Activated CD4-positive, alpha-beta T cell treated with anti-CD3 and anti-CD28 coated beads for 36 hours (primary cell): ENCODE measurements around the gene SLC2A3. TPM values are rescaled to one million over a fixed set of nuclear protein-coding genes. Genes with fewer than 3 reads are reported as not detected.
"Not testable (repeated sequence)": the region's sequence is repeated elsewhere in the genome, so short reads cannot be mapped to it uniquely, and the experiment has no call there.

Experiments
- ATAC-seq: fragments of 200-7000 bp; cut with Tn5 transposase; one replicate; pipeline ENCODE4 v1.10.0; 2021; ENCODE audit warnings: mild to moderate bottlenecking, moderate library complexity
- CTCF ChIA-PET: fragments of 350-600 bp; sonication (Branson Sonifier 250); formaldehyde crosslinking; loops from one replicate; lab custom pipeline; 2021; ENCODE audit warnings: antibody characterized with exemption; lab: Charles Lee
- POLR2A ChIA-PET: fragments of 350-600 bp; sonication (Branson Sonifier 250); formaldehyde crosslinking; loops from one replicate; lab custom pipeline; 2021; ENCODE audit warnings: antibody characterized with exemption, inconsistent platforms; lab: Charles Lee
- DNase-seq: peaks from one replicate; pipeline ENCODE4 v3.0.0-alpha.2; 2020
- H3K27ac Mint-ChIP-seq: one replicate; pipeline ENCODE4 v1.8.0; 2021; ENCODE audit warnings: mixed read lengths
- H3K27me3 Mint-ChIP-seq: one replicate; pipeline ENCODE4 v1.8.0; 2021; ENCODE audit warnings: mixed read lengths
- H3K36me3 Mint-ChIP-seq: one replicate; pipeline ENCODE4 v1.8.0; 2021; ENCODE audit warnings: low read depth, mixed read lengths
- H3K4me1 Mint-ChIP-seq: one replicate; pipeline ENCODE4 v1.8.0; 2021; ENCODE audit warnings: mixed read lengths
- H3K4me3 Mint-ChIP-seq: one replicate; pipeline ENCODE4 v1.8.0; 2021; ENCODE audit warnings: mild to moderate bottlenecking, moderate library complexity, mixed read lengths
- H3K9me3 Mint-ChIP-seq: one replicate; pipeline ENCODE4 v1.8.0; 2021; ENCODE audit warnings: low read depth, mixed read lengths
- intact Hi-C, 2 experiments: fragments of 100-400 bp; cut with DNase I in 1 of 2; cut with micrococcal nuclease in 1 of 2; formaldehyde crosslinking; loops; one replicate each; pipeline versions ENCODE4 v1.14.2 to v1.15.1; 2022 to 2024; cut with DNase I, micrococcal nuclease
- total RNA-seq, 2 experiments: library from RNA; stranded (reverse); gene quantifications; one replicate each; pipeline ENCODE4 v1.2.3, GENCODE V29; 2021

The SLC2A3 gene
- total RNA-seq, 2 experiments from 2014 or later: 396 to 511 TPM

GRCh38 chr12:7916936-7917335, 19.1 kb downstream of the SLC2A3 start:
- Mint-ChIP-seq H3K27ac (no peak overlapping the region), H3K36me3 (peaks cover 39% of the 10 kb centered on the region), H3K27me3 (no peaks in the 10 kb centered on the region), H3K4me3 (no peak overlapping the region), H3K4me1 (peaks cover 30% of the 10 kb centered on the region), H3K9me3 (no peaks in the 10 kb centered on the region)
- DNase-seq: no peak
- CTCF ChIA-PET: interaction anchor here (0.6 to 4.0 kb wide), 3 partner anchors 16 to 699 kb away, joined by 3 to 14 read pairs (median 3); no protein-coding TSS in a partner anchor
- POLR2A ChIA-PET: interaction anchor here (0.6 kb wide), 1 partner anchor 12 kb away, joined by 4 read pairs; no protein-coding TSS in a partner anchor
- no peak for ATAC-seq
- intact Hi-C loops: loop anchor here in 1 of 2 experiments (5.0 kb wide), 1 partner anchor 55 kb away; no protein-coding TSS in a partner anchor

- H3K27ac Mint-ChIP-seq: no peak overlapping the region
- peaks cover 29% of the 10 kb centered on the region for H3K36me3 Mint-ChIP-seq
- H3K27me3 Mint-ChIP-seq: no peaks in the 10 kb centered on the region
- peaks cover 24% of the 10 kb centered on the region for H3K4me1 Mint-ChIP-seq
- ATAC-seq (peak; percentile 62), DNase-seq (peak; percentile 65)
- no peaks in the 10 kb centered on the region for H3K9me3 Mint-ChIP-seq
- ChIA-PET CTCF (no interaction called here), POLR2A (no interaction called here)
- H3K4me3 Mint-ChIP-seq: no peak overlapping the region
- intact Hi-C loops: loop anchor here in 1 of 2 experiments (5.0 kb wide), 1 partner anchor 54 kb away; no protein-coding TSS in a partner anchor
These were observed 20.2 kb downstream of the SLC2A3 start for GRCh38 chr12:7915661-7916403.

GRCh38 chr12:7910106-7910505, 25.9 kb downstream of the SLC2A3 start:
- ATAC-seq, H3K27me3 Mint-ChIP-seq, H3K4me3 Mint-ChIP-seq, POLR2A ChIA-PET, H3K9me3 Mint-ChIP-seq, DNase-seq, H3K36me3 Mint-ChIP-seq, H3K4me1 Mint-ChIP-seq, H3K27ac Mint-ChIP-seq, intact Hi-C loops: not testable (repeated sequence)
- CTCF ChIA-PET: interaction anchor here (0.6 to 1.2 kb wide), 3 partner anchors 12 to 244 kb away, joined by 3 read pairs; no protein-coding TSS in a partner anchor

GRCh38 chr12:7907009-7907408, 29.0 kb downstream of the SLC2A3 start:
- Mint-ChIP-seq H3K4me3 (no peak overlapping the region), H3K27me3 (no peaks in the 10 kb centered on the region), H3K27ac (no peak overlapping the region), H3K4me1 (no peaks in the 10 kb centered on the region), H3K9me3 (no peaks in the 10 kb centered on the region), H3K36me3 (no peaks in the 10 kb centered on the region)
- ChIA-PET CTCF (interaction anchor here (0.7 to 0.9 kb wide), 2 partner anchors 87 to 178 kb away, joined by 3 read pairs; no protein-coding TSS in a partner anchor), POLR2A (no interaction called here)
- ATAC-seq (no peak), DNase-seq (peak; percentile 48)
- intact Hi-C loops: no loop called here

GRCh38 chr12:7906303-7906702, 29.7 kb downstream of the SLC2A3 start:
- POLR2A ChIA-PET, DNase-seq, ATAC-seq, H3K36me3 Mint-ChIP-seq, H3K4me1 Mint-ChIP-seq, H3K27me3 Mint-ChIP-seq, H3K9me3 Mint-ChIP-seq, intact Hi-C loops, H3K27ac Mint-ChIP-seq, H3K4me3 Mint-ChIP-seq: not testable (repeated sequence)
- CTCF ChIA-PET: interaction anchor here (1.6 kb wide), 1 partner anchor 76 kb away, joined by 5 read pairs; no protein-coding TSS in a partner anchor

- DNase-seq, POLR2A ChIA-PET, H3K4me3 Mint-ChIP-seq, H3K27me3 Mint-ChIP-seq, H3K27ac Mint-ChIP-seq, H3K4me1 Mint-ChIP-seq, H3K9me3 Mint-ChIP-seq, H3K36me3 Mint-ChIP-seq, intact Hi-C loops, ATAC-seq: not testable (repeated sequence)
- CTCF ChIA-PET: interaction anchor here (0.5 to 1.6 kb wide), 6 partner anchors 77 to 263 kb away, joined by 3 to 5 read pairs (median 3); no protein-coding TSS in a partner anchor
These were observed 30.3 kb downstream of the SLC2A3 start for GRCh38 chr12:7905600-7906125.

- ChIA-PET POLR2A (no interaction called here), CTCF (interaction anchor here (0.5 to 1.6 kb wide), 5 partner anchors 77 to 263 kb away, joined by 3 to 5 read pairs (median 3); no protein-coding TSS in a partner anchor)
- ATAC-seq: no peak
- Mint-ChIP-seq H3K27me3 (no peaks in the 10 kb centered on the region), H3K36me3 (no peaks in the 10 kb centered on the region), H3K27ac (no peak overlapping the region), H3K9me3 (no peaks in the 10 kb centered on the region), H3K4me1 (no peaks in the 10 kb centered on the region), H3K4me3 (no peak overlapping the region)
- DNase-seq: no peak
- intact Hi-C loops: no loop called here
These were observed 30.9 kb downstream of the SLC2A3 start for GRCh38 chr12:7905071-7905470.

- ATAC-seq, H3K4me3 Mint-ChIP-seq, DNase-seq, H3K9me3 Mint-ChIP-seq, H3K4me1 Mint-ChIP-seq, H3K36me3 Mint-ChIP-seq, H3K27me3 Mint-ChIP-seq, H3K27ac Mint-ChIP-seq, intact Hi-C loops, POLR2A ChIA-PET: not testable (repeated sequence)
- CTCF ChIA-PET: interaction anchor here (0.7 kb wide), 1 partner anchor 17 kb away, joined by 3 read pairs; no protein-coding TSS in a partner anchor
These were observed 33.6 kb downstream of the SLC2A3 start for GRCh38 chr12:7902416-7902815.

GRCh38 chr12:7899755-7900154, 36.2 kb downstream of the SLC2A3 start:
- DNase-seq: no peak
- Mint-ChIP-seq H3K36me3 (no peaks in the 10 kb centered on the region), H3K4me3 (no peak overlapping the region), H3K27ac (no peak overlapping the region), H3K4me1 (no peaks in the 10 kb centered on the region), H3K27me3 (no peaks in the 10 kb centered on the region), H3K9me3 (no peaks in the 10 kb centered on the region)
- intact Hi-C loops: no loop called here
- no peak for ATAC-seq
- ChIA-PET CTCF (interaction anchor here (0.6 to 1.6 kb wide), 3 partner anchors 25 to 61 kb away, joined by 3 to 6 read pairs (median 4); no protein-coding TSS in a partner anchor), POLR2A (no interaction called here)

- H3K27ac Mint-ChIP-seq, DNase-seq, H3K9me3 Mint-ChIP-seq, ATAC-seq, H3K4me1 Mint-ChIP-seq, H3K27me3 Mint-ChIP-seq, H3K36me3 Mint-ChIP-seq, H3K4me3 Mint-ChIP-seq, CTCF ChIA-PET, POLR2A ChIA-PET, intact Hi-C loops: not testable (repeated sequence)
These were observed 39.3 kb downstream of the SLC2A3 start for GRCh38 chr12:7896726-7897125.

- Mint-ChIP-seq H3K4me3 (no peak overlapping the region), H3K9me3 (no peaks in the 10 kb centered on the region), H3K36me3 (no peaks in the 10 kb centered on the region), H3K27ac (no peak overlapping the region), H3K27me3 (peaks cover 2% of the 10 kb centered on the region), H3K4me1 (no peaks in the 10 kb centered on the region)
- intact Hi-C loops: no loop called here
- no peak for ATAC-seq
- no peak for DNase-seq
- ChIA-PET POLR2A (no interaction called here), CTCF (interaction anchor here (1.2 kb wide), 1 partner anchor 8 kb away, joined by 3 read pairs; no protein-coding TSS in a partner anchor)
These were observed 43.6 kb downstream of the SLC2A3 start for GRCh38 chr12:7892186-7892980.
